EL (cell line): Measurements from ENCODE around the gene OTOS.

Experiments
- DNase-seq: peaks from one replicate; pipeline ENCODE4 v3.0.0-alpha.2; 2016

The OTOS gene

GRCh38 chr2:240140511-240140910, at the start of gene OTOS:
TSS of gene OTOS (minus strand) at chr2:240140658. CDS start at chr2:240140326, 332 bp downstream.
- DNase-seq = no peak

GRCh38 chr2:240189686-240190085, 49.2 kb upstream of the OTOS start:
- no peak for DNase-seq

- DNase-seq = no peak
Measured at GRCh38 chr2:240187989-240188590, 47.6 kb upstream of the OTOS start.

GRCh38 chr2:240186191-240186725, 45.8 kb upstream of the OTOS start:
- no peak for DNase-seq

GRCh38 chr2:240184656-240185055, 44.2 kb upstream of the OTOS start:
- no peak for DNase-seq

- no peak for DNase-seq
Measured at GRCh38 chr2:240183875-240184590, 43.6 kb upstream of the OTOS start.

GRCh38 chr2:240183006-240183874, 42.8 kb upstream of the OTOS start:
- DNase-seq = no peak

- no peak for DNase-seq
Measured at GRCh38 chr2:240182476-240182875, 42.0 kb upstream of the OTOS start.

- DNase-seq = no peak
Measured at GRCh38 chr2:240182001-240182400, 41.5 kb upstream of the OTOS start.

GRCh38 chr2:240179941-240180666, 39.6 kb upstream of the OTOS start:
- DNase-seq = no peak

- DNase-seq = no peak
Measured at GRCh38 chr2:240179186-240179815, 38.8 kb upstream of the OTOS start.

- DNase-seq = no peak
Measured at GRCh38 chr2:240178564-240178963, 38.1 kb upstream of the OTOS start.

GRCh38 chr2:240174496-240174895, 34.0 kb upstream of the OTOS start:
- DNase-seq = no peak

GRCh38 chr2:240172071-240172895, 31.8 kb upstream of the OTOS start:
- no peak for DNase-seq

- DNase-seq = no peak
Measured at GRCh38 chr2:240170883-240171282, 30.4 kb upstream of the OTOS start.

- DNase-seq = no peak
Measured at GRCh38 chr2:240170354-240170735, 29.9 kb upstream of the OTOS start.

GRCh38 chr2:240169486-240170353, 29.3 kb upstream of the OTOS start:
- no peak for DNase-seq

- DNase-seq = no peak
Measured at GRCh38 chr2:240168546-240169361, 28.3 kb upstream of the OTOS start.

GRCh38 chr2:240168041-240168440, 27.6 kb upstream of the OTOS start:
- DNase-seq = no peak

- no peak for DNase-seq
Measured at GRCh38 chr2:240167588-240167880, 27.1 kb upstream of the OTOS start.
